Measurements from ENCODE around the gene KLF15. TPM values are rescaled to one million over a fixed set of nuclear protein-coding genes. Genes with fewer than 3 reads are reported as not detected.

The KLF15 gene
- total and polyA plus RNA-seq, 2 of the 4 experiments (the other 2 are of a cell fraction): 0.18 to 0.24 TPM

DNA sequence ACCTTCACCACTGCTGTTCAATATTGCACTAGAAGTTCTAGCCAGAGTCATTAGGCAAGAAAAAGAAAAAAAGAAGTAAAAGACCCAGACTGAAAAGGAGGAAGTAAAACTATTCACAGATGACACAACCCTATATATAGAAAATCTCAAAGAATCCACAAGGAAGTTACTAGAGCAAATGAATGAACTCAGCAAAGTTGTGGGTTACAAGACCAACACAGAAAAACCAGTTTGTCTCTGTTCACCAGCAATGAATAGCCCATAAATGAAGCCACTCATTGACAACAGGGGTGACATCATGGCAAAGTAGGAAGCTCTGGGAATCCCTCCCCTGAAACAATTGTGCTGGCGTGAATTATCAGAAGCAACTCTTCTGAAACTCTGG is 42.1 kb upstream of the KLF15 start:
- Histone ChIP-seq H3K9me1 (ENCODE audit: insufficient read depth, low read length) (no peaks in the 10 kb centered on the region; the same call in 1 of the 2 replicates), H2AK5ac (ENCODE audit: low read depth, low read length) (no peak overlapping the region), H3K4ac (ENCODE audit: low read depth, low read length) (no peak overlapping the region), H3K79me1 (ENCODE audit: low read depth in 1 of 2, low read length in 2 of 2) (no peaks in the 10 kb centered on the region), H3K14ac (replicated peaks; ENCODE audit: low read depth, low read length) (no peak overlapping the region), H4K20me1 (ENCODE audit: insufficient read depth, low read length) (no peaks in the 10 kb centered on the region), H3K9ac (ENCODE audit: low read depth, low read length) (no peak overlapping the region), H2BK15ac (ENCODE audit: low read depth, low read length) (no peak overlapping the region), H3K56ac (ENCODE audit: extremely low read depth, insufficient read depth, low read length) (no peak overlapping the region), H3K4me3 (ENCODE audit: insufficient read depth, low read depth, low read length) (no peak overlapping the region), H3K18ac (ENCODE audit: low read depth, low read length) (no peak overlapping the region), H3K27me3 (ENCODE audit: control insufficient read depth, insufficient read depth, low read length) (peaks cover 23% of the 10 kb centered on the region), H2BK120ac (ENCODE audit: low read depth, low read length) (no peak overlapping the region), H4K91ac (ENCODE audit: insufficient read depth, low read depth, low read length) (no peak overlapping the region), H3K4me2 (ENCODE audit: low read depth, low read length) (no peak overlapping the region), H3K27ac (ENCODE audit: insufficient read depth, low read length) (no peak overlapping the region), H4K5ac (ENCODE audit: low read depth, low read length) (no peak overlapping the region), H3K23ac (ENCODE audit: low read depth, low read length) (no peak overlapping the region), H4K8ac (ENCODE audit: low read depth in 2 of 2, low read length in 2 of 2) (no peak overlapping the region), H3K36me3 (ENCODE audit: control insufficient read depth, insufficient read depth, low read length) (no peaks in the 10 kb centered on the region), H2BK5ac (ENCODE audit: low read depth, low read length, poor library complexity, severe bottlenecking) (no peak overlapping the region), H2AK9ac (replicated peaks; ENCODE audit: low read depth, low read length, poor library complexity) (no peak overlapping the region), H2BK20ac (ENCODE audit: low read depth, low read length) (no peak overlapping the region), H2AFZ (replicated peaks; ENCODE audit: low read length, poor library complexity) (no peak overlapping the region), H3K9me3 (ENCODE audit: control insufficient read depth, insufficient read depth, low read length) (no peaks in the 10 kb centered on the region), H3K4me1 (ENCODE audit: control insufficient read depth, insufficient read depth, low read length) (no peaks in the 10 kb centered on the region)
- BruUV-seq (replicated peaks): no TSS peak
- DNase-seq (no peak), ATAC-seq (ENCODE audit: low read depth) (no peak)
- CTCF ChIA-PET: no interaction called here
- intact Hi-C loops (cut with micrococcal nuclease): no loop called here
- no CpG with 5 or more reads among the region's 1 CpG for WGBS, 2 experiments (ENCODE audit: extremely low coverage in 2 of 2, insufficient read length in 1 of 2)
- dilution Hi-C loops (cut with HindIII; ENCODE audit: low sequenced_read_pairs, unreplicated experiment): no loop called here
- TF ChIP-seq RCOR1 (IDR thresholded peaks at IDR 0.05; ENCODE audit: insufficient replicate concordance, low read length): no peak
- no peak for TF ChIP-seq SMC3 (IDR thresholded peaks at IDR 0.05; ENCODE audit: low read depth, low read length)
- no peak for TF ChIP-seq MAFK (IDR thresholded peaks at IDR 0.05; ENCODE audit: low read depth, low read length)
- TF ChIP-seq MXI1 (IDR thresholded peaks at IDR 0.05; ENCODE audit: borderline replicate concordance, low read depth, low read length): no peak
- TF ChIP-seq FOS (IDR thresholded peaks at IDR 0.05; ENCODE audit: low read depth, low read length): no peak
- TF ChIP-seq MAZ (IDR thresholded peaks at IDR 0.05; ENCODE audit: borderline replicate concordance, low read depth, low read length): no peak
- no peak for TF ChIP-seq ELK1 (IDR thresholded peaks at IDR 0.05; ENCODE audit: borderline replicate concordance, low read depth, low read length)
- no peak for TF ChIP-seq POLR2A (IDR thresholded peaks at IDR 0.05; ENCODE audit: low read depth, low read length)
- TF ChIP-seq RAD21 (IDR thresholded peaks at IDR 0.05; ENCODE audit: low read length): no peak
- TF ChIP-seq CEBPB (IDR thresholded peaks at IDR 0.05; ENCODE audit: low read depth, low read length): no peak
- no peak for TF ChIP-seq CHD1 (IDR thresholded peaks at IDR 0.05; ENCODE audit: low read depth, low read length)
- no peak for TF ChIP-seq NFE2L2 (IDR thresholded peaks at IDR 0.05; ENCODE audit: low read depth, low read length)
- TF ChIP-seq RFX5 (IDR thresholded peaks at IDR 0.05; ENCODE audit: low read depth, low read length): no peak
- POLR2A ChIA-PET (ENCODE audit: unreplicated experiment): no interaction called here
- in situ Hi-C loops (cut with MboI; ENCODE audit: low sequenced_read_pairs): loop anchor here (10.0 to 25.0 kb wide), 2 partner anchors 155 to 437 kb away; partner anchors contain the start of gene ROPN1B
